ENCODE results near the gene ACYP1.
A peak's percentile ranks its signal among the peaks of the same experiment; 100 is the strongest.

Gene ACYP1

DNA sequence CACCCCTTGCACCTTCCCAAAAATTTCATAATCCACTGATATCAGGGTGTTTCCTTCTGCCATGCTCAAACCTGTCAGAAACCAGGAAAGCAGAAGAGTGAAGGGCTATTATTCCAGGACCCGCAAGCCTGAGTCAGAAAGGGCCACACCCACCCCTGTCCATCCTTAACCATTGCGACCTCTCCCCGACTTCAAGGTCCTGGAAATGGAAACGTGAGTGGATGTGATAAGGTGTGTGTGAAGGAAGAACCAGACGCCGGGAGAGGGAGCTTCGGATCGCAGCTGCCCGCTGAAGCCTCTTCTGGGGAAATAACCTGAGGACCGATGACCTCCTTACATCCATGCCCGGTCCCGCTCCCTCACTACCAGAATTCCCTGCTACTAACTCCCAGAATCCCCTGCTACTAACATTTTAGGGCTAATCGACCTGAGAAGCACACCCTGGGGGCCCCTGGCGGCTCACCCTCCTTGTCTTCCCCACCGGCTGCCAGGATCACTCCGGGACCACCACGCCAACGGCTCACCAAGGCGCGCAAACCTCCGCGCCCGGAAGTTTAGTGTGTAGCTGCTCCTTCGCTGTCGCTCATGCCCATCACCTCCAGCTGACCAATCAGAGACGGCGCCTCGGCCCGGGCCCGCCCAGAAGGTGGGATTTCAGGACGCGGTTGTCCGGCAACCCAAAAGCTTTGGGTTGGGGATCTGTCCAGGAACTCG lies at the start of gene ACYP1:
Gene ACYP1 (minus strand): TSS at position 534 of the 714 bp plus-strand sequence. CDS start 471 bp downstream, at position 63.
- DNase-seq, result peak; percentile 96

DNA sequence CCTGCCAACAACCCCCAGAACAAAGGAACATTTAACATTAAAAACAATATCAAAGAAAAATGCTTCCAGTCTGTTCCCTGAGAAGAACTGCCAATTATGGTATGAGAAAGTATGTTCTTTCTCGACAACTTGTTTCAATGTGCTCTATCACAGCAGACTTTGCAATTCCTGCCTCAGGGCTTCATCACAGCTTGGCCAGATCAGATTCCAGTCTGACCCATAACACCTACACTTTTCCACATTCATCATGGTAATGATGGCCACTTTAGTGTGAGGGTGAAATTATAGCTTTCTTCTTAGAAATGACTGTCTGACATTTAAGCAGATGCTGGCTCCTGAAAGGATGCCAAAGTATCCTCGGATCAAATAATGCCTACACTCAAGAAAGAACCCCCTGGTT lies 46.1 kb upstream of the ACYP1 start:
- DNase-seq, result no peak

DNA sequence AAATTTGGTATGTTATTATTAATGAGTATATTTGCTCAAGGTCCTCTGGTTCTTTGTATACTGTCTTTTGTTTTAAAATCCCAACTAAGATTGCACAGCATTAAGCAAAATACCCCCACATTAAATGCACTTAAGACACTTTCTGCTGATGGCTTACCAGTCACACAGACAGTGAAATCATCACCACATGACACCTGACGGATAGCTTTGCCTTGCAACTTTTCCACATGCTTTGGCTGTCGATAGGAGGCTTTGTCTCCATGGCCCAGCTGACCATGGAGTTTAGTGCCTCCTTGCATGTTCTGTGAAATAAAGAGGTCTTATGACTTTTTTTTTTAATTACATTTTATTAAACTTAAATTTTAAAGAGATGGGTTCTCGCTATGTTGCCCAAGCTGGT lies 43.4 kb upstream of the ACYP1 start:
- no peak for DNase-seq

DNA sequence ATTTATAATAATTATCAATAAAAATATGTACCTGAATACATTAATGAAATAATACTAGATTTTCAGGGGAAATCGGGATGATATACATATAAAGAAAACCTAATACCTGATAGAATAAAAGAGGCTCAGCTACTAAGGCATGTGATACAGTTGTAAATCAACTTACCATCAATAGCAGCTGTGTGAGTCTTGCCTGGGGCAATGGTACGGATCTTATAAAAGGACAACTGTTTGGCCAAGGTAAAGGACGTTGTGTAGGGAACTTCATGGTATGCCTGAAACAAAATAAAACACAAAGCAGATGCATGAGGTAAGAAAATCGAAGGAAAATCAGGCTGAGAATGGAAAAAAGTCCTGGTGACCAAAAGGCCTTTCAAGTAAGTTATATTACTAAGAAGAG lies 37.7 kb upstream of the ACYP1 start:
- DNase-seq, result no peak

DNA sequence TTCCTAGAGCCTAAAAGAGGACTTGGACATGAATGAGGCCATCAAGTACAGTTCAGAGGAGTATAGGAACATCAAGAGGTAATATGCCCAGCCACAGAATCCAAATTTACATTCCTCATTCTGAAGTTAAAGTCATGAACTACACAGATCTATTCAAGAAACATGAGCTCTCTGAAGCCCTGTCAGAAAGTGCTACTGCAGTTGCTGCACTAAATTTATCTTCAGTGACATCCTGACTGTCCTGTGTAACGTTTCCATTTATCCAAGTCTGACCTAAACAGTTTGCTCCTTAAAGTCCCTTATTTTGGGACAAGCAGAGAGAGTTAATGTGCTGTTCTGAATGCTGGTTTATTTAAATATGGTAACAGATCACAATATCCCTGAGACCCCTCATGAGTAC lies 34.9 kb upstream of the ACYP1 start:
- no peak for DNase-seq

DNA sequence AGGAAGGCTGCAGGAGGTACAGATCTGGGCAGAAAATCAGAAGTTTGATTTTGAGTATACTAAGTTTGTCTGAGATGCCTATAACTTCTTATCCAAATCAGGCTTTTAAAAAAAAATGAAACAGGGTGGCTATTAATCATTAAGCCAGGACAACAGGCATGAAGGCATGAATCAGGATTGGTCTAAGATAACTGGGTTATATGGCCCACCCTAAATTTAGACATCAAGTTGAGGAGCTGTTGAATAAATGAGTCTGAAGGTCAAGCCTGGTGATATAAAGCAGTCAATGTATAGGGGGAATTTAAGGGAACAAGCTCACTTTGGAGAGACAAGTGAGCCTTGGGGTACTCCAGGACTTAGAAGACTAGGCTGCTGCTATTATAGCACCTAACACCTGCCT lies 34.4 kb upstream of the ACYP1 start:
- no peak for DNase-seq

DNA sequence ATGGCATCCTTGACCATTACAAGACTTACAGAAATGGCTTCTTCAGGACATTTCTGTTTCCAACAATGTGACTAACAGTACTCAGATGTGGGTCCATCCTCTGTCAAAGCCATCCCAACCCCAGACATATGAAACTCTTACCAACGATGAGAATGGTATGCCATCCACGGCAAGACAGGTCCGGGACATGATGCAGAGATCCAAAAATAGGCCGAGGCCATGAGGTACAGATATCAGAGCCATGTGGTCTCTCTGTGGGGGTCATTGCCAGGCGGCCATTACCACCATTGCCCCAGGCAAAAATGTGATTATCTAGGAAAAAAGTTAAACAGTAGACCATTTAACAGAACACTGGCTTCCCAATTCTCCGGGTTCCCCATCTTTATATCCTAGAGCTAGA lies 33.1 kb upstream of the ACYP1 start:
- no peak for DNase-seq

DNA sequence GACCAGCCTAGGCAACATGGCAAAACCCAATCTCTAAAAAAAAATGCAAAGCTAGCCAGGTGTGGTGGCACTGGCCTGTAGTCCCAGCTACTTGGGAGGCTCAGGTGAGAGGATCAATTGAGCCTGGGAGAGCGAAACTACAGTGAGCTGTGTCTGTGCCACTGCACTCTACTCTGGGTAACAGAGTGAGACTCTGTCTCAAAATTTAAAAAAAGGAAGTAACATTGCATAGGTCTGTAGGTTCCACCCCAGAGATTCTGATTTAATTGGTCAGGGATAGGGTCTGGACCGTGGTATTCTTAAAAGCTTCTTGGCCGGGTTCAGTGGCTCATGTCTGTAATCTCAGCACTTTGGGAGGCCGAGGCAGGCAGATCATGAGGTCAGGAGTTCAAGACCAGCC lies 31.9 kb upstream of the ACYP1 start:
- no peak for DNase-seq

DNA sequence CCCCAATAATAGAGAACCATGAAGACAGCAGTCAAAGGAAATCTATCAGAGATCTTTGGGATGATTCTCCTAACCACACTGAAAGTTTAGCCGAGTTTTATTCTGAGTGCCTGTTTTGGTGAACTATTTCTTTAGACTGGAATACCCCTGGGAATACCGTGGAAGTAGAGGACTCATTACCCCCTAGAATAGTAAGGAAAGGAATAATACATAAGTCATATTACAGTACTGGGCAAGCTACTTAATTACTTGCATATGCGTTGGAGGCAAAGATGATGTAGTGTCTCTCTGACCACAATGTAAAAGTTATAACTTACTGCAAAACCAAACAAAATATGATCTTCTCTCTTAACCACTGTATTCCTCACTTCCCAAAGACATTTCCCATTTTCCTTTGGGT lies 31.1 kb upstream of the ACYP1 start:
- DNase-seq, result no peak

DNA sequence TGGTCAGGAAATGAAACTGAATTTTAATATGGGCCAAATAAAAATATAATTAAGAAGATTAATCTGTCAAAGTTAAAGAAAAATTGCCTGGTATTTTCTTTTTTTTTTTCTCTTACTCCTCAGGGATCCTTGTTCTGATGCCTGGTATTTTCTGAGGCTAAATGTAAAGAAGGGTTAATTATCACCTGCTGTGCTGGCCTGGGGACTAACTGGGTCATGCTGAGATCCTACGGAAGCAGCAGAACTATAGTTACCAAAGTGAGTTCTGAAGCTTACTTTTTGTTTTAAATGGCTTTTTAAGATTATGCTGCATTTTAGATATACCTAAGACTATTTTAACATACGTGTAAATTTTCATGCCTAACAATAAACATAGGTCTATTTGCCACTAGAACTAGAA lies 28.9 kb upstream of the ACYP1 start:
- no peak for DNase-seq

DNA sequence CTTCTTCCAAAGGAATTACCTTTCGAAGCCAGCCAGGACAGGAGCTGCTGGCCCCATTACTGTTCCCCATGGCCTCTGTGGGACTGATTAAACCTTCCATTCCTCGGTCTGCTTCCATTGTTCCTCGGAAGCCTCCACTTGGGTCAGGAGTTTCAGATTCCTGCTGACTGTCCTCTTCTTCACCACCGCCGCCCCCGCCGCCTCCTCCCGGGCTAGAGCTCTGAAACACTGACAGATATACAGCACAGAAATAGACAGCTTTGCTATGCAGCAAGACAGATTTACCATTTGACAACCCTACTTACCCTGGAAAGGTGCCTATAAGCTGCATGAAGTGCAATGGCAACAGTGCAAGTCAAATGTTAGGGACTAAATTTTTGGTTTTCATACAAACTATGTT lies 27.4 kb upstream of the ACYP1 start:
- no peak for DNase-seq

DNA sequence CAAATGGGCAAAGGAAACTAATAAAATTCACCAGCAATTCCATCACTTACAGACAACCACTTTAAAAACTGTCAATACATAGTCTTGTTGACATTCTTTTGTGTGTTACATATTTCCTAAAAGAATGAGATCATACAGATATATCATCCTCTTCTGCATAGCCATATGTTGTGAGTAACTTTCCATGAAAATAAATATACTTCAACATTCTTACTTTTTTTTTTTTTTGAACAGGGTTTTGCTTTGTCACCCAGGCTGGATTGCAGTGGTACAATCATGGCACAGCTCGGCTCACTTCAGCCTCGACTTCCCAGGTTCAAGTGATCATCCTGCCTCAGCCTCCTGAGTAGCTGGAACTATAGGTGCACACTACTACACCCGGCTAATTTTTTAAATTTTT lies 26.5 kb upstream of the ACYP1 start:
- DNase-seq, result no peak

DNA sequence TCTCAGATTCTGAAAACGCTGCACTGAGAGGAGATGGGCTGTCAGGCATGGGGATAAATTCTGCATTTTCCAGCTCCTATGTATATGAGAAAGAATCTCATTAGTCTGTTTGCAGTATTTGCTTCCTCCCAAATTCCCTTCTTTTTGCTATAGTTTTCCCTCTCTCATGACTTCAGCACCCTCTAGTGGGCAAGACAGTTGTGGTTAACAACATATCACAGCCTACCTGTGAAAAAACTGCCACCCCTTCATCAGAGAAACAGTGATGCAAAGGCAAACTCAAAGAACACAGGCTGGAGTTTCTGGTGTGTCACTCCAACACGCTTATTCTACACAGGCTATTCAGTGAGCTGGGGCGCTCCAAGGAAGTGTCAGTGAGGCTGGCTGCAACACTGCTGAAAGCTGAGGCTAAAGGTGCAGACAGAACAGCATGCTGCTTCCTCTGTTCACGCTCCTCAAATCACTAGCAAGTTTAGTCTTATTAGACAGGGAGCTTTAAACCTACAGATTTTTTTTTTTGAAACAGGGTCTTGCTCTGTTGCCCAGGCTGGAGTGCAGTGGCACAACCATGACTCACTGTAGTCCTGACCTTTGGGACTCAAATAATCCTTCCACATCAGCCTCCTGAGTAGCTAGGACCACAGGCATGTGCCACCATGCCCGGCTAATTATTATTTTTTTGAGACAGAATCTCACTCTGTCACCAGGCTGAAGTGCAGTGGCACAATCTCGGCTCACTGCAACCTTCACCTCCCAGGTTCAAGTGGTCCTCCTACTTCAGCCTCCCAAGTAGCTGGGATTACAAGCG lies 24.9 kb upstream of the ACYP1 start:
- DNase-seq, result peak; percentile 49

DNA sequence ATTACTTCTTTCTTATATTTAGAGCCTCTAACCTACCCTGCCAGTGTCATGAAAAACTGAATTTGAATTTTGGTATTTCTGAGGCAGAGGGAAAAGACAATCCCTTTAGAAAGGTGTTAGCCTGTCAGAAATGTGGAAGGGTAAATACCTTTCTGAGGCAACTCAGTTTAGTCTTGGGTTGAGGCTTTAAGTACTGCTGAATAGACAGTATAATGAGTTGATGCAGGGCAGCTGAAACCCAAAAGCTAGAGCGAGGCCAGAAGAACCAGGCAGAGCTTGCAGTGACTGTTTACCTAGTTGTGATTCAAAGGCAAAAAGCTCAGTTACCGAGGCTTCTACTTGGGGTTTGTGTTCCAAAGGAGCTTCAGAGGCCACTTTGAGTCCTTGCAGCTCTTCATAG lies 24.3 kb upstream of the ACYP1 start:
- no peak for DNase-seq

DNA sequence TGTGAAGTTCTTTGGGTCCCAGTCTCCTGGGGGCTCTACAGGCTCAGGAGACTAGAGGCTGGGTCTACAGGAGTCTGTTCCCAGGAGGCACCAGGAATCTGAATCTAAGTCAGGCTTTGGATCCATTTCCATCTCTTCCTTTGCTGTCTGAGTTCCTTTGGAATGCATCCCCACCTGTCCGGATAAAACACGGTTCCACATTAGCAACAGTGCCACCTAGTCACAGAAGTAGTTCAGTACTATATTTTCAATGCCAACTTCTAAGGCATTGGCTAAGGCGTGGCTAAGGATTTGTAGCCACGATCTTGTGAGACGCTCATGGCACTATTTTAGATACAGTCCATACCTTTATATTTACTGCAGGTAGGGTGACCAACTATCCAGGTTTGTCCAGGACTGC lies 20.7 kb upstream of the ACYP1 start:
- no peak for DNase-seq

DNA sequence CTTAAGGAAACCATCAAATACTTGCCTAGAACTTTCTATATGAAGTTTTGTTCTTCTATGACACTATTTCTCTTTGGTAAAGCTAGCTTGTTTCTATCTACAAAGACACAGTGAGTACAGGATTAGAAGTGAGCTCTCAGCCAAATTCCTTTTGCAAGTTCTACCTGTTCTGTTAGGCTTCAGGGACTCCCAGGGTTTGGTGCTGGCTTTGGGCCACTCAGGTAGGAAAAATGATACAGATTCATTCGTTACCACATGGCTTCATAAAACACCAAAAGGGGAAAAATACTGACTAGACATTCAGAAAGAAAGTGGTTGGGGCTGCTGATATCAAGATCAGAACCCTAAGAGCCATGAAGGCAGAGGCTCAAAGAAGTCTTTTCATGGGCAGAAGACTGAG lies 19.4 kb upstream of the ACYP1 start:
- no peak for DNase-seq

DNA sequence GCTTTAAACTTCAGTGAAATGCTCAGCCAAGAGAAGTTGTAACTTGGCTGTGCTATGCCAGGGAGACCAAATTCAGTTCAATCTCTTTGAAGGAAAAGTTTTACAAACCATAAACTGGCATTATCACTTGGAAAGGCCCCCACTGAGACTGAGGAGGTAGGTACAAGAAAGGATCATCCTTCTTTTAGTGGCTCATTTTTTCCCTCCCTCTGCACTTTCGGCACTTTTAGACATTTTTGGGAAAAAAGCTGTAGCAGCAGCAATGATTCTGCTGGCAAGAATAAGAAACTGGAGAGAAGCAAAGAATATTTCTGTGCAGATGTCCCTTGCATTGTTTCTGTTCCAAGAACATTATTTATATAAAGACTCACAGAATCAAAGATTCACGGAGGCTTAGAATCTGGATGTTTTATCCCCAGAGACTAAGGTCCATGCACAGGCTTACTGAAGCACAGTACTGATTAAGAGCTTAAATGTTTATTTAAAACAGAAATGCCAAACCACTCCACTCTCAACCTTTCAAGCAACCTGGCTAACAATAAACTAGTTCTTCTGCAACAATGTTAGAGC lies 17.9 kb upstream of the ACYP1 start:
- DNase-seq, result no peak

DNA sequence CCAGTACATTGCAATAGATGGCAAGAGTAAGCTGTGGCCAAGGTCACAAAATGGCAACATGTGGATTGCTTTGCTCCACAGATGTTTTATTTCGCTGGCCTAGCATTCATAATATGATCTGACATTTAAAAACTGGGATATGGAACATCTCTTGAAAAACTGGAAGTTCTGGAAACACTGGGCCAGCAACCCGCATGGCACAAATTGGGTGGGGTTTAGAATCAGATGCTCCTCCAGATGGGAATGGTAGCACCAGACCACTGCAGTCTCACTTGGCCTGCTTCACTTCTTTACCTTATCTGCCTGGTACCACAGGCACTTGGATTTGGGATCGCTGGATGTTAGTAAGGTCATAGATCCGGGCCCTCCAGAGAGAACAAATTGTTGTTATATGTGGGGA lies 15.7 kb upstream of the ACYP1 start:
- DNase-seq, result no peak

DNA sequence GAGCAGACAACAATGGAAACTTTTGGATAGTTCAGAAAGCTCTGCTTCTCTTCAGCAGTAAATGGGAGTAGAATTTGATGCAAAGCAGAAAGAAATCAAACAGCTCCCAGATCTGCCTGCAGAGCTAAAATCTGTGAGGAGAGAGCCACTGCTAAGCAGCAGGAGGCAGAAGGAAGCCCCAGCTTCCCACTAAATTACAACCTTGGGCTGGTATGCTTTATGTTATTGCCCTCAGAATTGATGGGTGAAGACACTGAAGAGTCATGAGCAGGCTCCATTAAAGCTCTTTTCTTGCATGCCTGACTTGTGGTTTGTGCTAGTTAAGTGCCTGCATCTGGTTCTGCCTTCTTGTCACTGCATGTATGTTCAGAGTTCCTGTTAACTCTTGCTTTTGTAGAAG lies 14.0 kb upstream of the ACYP1 start:
- no peak for DNase-seq

DNA sequence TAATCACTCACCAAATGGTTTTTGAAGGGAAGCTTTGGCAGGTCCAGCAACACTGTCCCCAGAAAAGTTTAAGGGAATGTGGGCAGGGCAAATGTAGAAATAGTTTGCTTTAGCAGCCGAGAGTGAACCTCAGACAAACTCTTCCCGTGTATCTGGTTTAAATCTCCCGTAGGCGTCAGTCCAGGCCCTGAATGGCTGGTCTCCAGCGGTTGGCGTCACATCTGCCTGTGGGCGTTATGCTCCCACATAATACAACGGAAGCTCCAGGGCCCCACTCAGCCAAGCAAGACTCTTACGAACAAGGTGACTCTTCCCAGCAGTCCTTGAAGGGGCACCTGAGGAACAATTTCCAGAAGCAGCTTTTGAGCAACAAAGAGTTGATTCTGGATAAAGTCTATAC lies 6.6 kb upstream of the ACYP1 start:
- DNase-seq, result no peak

DNA sequence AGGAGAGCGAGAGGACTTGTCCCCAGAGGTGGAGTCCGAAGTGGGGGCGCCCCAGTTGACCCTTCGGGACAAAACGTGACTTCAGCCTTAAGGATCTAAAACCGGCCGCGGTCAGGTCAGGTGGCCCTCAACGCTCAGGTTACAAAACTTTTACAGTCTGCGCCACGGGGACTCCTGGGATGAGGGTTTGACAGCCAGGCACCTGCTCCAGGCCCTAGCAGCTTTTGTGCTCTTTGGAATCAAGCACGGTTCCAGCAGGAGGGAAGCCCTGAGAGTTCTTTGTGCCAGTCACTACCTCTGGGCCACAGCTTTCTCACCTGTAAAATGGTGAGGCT lies 6.0 kb upstream of the ACYP1 start:
- no peak for DNase-seq

DNA sequence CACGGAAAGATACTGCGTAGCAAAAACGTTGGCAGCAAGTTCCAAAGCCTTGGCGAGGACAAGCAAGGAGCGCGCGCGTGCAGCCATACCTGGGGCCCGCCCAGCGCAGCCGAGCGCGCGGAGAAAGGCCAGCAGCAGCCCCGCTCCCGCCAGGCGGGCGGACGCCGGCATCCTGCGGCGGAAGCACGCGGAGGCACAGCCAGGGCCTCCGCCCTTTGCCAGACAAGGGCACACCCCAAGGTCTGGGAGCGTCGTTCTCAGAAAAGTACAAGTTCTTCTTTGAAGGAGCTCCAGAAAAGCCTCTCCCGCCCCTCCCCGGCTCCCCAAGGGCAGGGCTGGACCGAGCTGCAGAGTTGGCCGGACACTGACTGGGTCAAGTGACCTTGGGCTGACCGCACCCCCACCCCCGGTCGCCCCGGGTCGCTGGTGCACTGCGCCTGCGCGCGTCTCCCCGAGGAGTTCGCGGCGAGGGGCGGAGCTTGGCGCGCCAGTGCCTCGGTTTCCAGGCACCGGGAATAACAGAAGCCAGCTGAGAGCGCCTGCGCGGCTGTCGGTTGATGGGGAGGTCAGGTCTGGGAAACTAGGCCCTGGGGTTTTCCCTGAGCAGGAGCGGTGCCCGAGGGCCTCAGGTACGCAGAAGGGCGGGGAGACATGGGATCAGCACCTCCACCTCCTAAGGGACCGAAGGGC lies 5.4 kb upstream of the ACYP1 start, which contains the start of gene ZC2HC1C:
Gene ZC2HC1C (plus strand): TSS at position 521 of the 690 bp plus-strand sequence. CDS start 933 bp downstream, outside the sequence.
- DNase-seq, result peak; percentile 87

DNA sequence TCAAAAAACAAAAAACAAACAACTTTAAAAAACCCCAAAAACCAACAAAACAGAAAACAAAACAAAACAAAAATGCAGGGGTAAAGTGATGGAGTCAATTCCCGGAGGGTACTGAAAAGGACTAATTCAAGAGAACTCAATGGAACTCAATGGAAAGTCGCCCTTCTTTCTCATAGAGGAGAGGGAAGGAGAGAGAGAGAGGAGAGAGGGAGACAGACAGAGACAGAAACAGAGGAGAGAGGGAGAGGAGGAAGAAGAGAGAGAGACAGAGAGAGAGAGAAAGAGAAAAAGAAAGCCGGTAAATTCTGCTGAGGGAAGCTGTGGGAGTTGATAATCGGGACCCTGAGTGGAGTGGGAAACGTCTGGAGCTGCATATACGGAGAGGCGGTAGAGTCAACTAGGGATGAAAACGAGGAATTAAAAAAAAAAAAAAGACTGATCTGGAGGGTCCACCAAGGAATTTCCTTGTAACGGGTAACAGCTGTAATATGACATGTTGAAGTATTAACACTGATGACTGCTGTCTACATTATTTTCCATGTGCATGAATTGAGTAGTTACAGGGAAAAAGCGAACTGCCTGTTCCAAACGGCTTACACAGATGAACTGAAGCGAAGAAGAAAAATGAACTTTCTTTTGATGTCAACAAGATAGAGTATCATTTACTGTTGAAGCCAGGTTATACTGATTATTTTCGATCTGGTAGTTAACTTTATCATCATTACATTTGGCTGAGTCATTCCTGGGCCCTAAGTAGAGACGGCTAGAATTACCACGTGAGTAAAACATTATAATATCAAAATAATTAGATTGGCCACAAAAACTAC lies 4.7 kb upstream of the ACYP1 start:
- no peak for DNase-seq

Measured in activated CD4-positive, alpha-beta T cell treated with anti-CD3 and anti-CD28 coated beads, Interleukin-10, Interleukin-2, amounts not matched to agents 100 ng/mL and 50 ng/mL, durations not matched to agents 16 hours and 8 hours (primary cell).